ENCODE data around the gene ATP1B1.

The ATP1B1 gene

GRCh38 chr1:169133228-169133576, 26.7 kb downstream of the ATP1B1 start:
- no peak for TF ChIP-seq CTCF (IDR thresholded peaks at IDR 0.05; ENCODE audit: control insufficient read depth, insufficient read depth, low read depth, low read length, missing control alignments)
- no peak overlapping the region for H3K4me3 ChIP-seq (ENCODE audit: control insufficient read depth, low read depth, low read length)
- no peak for DNase-seq (ENCODE audit: low read depth)

DNA sequence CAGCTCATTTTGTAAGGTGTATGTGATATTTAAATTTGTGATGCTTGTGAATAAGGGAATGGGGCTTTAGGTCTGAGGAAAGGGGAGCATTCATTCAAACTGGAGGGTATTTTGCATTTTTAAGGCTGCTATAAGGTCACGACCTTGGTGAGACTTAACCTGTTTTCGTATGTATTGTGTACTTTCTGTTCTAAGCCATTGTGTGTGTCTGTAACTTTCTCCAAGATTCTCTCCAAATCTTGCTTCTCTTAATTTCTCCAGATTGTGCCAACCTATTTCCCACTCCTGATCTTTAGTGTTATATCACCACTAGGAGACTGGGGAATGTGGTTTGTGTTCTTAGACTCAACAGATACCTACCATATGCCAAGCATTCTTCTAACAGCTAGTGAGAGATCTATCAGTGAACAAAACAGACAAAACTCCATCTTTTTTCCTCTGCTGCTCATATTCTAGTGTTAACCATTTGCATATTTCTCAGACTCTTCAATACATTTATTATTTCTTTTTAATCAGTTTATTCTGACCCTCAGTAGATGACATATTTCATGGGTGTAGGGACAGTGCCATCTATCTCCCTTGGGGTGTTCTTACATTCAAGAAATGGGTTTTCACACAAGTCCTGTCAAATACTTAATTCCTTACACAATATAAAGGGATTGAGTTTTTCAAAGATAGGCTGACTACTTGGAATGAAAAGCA, 27.5 kb downstream of the ATP1B1 start:
- DNase-seq (ENCODE audit: low read depth): no peak
- peak; percentile 30 for TF ChIP-seq CTCF (IDR thresholded peaks at IDR 0.05; ENCODE audit: control insufficient read depth, insufficient read depth, low read depth, low read length, missing control alignments)
- H3K4me3 ChIP-seq (ENCODE audit: control insufficient read depth, low read depth, low read length): no peak overlapping the region

DNA sequence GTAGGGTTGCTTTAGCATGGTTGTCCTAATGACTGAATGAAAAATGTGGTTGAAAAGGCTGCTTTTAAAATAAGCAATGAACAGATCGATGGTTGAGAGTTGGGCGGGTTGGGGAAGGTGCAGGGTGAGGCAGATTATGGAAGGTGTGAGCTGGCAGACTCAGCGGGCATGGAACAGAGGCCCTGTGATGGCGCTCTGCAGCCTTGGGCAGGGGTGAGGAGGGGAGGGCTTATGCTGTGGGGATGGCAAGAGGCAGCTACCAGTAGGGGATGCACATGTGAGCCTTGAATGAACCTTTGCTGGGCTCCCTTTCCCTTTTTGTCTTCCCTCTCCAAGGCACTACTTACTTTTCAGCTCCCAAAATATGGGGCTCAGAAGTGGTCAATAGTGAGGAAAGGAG, 30.9 kb downstream of the ATP1B1 start:
- DNase-seq (ENCODE audit: low read depth): no peak
- H3K4me3 ChIP-seq (ENCODE audit: control insufficient read depth, low read depth, low read length): no peak overlapping the region
- no peak for TF ChIP-seq CTCF (IDR thresholded peaks at IDR 0.05; ENCODE audit: control insufficient read depth, insufficient read depth, low read depth, low read length, missing control alignments)

DNA sequence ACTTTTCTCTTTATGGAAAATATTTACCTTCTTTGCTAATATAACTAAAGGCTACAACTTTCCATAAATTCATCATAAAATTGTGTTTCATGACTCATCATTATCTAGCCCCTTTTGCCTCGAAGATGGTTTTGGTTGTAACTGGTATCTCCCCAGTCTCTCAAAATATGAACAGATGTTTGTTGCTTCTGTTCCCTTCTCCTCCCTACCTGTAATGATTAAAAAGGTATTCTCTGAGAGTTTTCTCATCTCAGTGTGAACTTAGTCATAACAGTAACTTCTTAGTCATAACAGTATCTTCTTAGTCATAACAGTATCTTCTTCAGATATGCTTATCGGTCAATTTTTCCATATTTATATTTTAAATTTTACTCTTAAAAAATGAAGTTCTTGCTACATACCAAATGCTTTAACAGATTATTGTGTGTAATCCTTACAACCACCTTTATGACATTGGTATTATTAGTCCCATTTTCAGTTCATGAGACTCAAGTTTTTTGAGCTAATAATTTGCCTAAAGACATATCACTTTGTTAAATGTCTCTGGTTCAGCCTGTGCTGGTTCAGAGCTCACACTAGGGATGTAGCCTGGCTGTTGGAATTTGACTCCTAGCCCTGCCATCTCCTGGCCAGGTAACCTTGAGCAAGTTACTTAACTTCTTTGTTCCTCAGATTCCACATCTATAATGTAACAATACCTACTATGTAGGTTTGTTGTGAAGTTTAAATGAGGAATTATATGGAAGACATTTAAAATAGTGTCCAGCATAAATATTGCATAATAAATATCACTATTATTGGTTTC, 32.6 kb downstream of the ATP1B1 start:
- H3K4me3 ChIP-seq (ENCODE audit: control insufficient read depth, low read depth, low read length): no peak overlapping the region
- no peak for DNase-seq (ENCODE audit: low read depth)
- TF ChIP-seq CTCF (IDR thresholded peaks at IDR 0.05; ENCODE audit: control insufficient read depth, insufficient read depth, low read depth, low read length, missing control alignments): no peak

GRCh38 chr1:169141356-169141755, 34.9 kb downstream of the ATP1B1 start:
- H3K4me3 ChIP-seq (ENCODE audit: control insufficient read depth, low read depth, low read length): no peak overlapping the region
- DNase-seq (ENCODE audit: low read depth): no peak
- no peak for TF ChIP-seq CTCF (IDR thresholded peaks at IDR 0.05; ENCODE audit: control insufficient read depth, insufficient read depth, low read depth, low read length, missing control alignments)

DNA sequence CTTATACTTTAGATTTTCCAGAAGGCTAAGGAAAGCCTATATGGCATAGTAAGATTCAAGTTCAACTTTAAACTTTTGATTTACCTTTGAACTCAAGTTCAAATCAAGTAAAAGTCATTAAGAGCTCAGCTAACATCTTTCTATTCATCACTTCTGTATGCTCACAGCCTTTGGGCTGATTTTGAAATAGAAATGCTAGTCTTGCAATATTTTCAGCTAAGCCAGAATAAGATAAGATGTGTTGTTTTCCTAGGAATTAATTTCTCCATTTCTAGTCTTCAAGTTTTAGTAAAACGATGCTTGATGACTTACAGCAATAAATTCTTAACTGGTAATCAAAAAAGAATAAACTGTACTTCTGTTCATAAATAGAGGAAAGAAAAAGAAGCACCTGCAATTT, 35.6 kb downstream of the ATP1B1 start:
- no peak for TF ChIP-seq CTCF (IDR thresholded peaks at IDR 0.05; ENCODE audit: control insufficient read depth, insufficient read depth, low read depth, low read length, missing control alignments)
- no peak overlapping the region for H3K4me3 ChIP-seq (ENCODE audit: control insufficient read depth, low read depth, low read length)
- no peak for DNase-seq (ENCODE audit: low read depth)

Measured in AG09309 (cell line).